GM19351 (cell line): ENCODE results near the gene MRPS16.

Source experiments
- ATAC-seq: cut with Tn5 transposase; IDR thresholded peaks from one replicate; pipeline ENCODE4 v1.9.1; 2021; ENCODE audit warnings: mild to moderate bottlenecking, moderate library complexity; ENCODE audit not compliant: unreplicated experiment

The MRPS16 gene

GRCh38 chr10:73244866-73245477 is 7.5 kb downstream of the MRPS16 start:
- no peak for ATAC-seq

GRCh38 chr10:73239908-73240307 is 12.5 kb downstream of the MRPS16 start:
- no peak for ATAC-seq

GRCh38 chr10:73238990-73239566 is 13.4 kb downstream of the MRPS16 start:
- no peak for ATAC-seq

GRCh38 chr10:73234695-73235094 is 17.7 kb downstream of the MRPS16 start:
- no peak for ATAC-seq

- ATAC-seq, result no peak
These were observed 18.6 kb downstream of the MRPS16 start for GRCh38 chr10:73233883-73234282.

- ATAC-seq, result no peak
These were observed 19.6 kb downstream of the MRPS16 start for GRCh38 chr10:73232887-73233286.

- ATAC-seq, result no peak
These were observed 22.9 kb downstream of the MRPS16 start for GRCh38 chr10:73229567-73229966.

- no peak for ATAC-seq
These were observed 24.2 kb downstream of the MRPS16 start for GRCh38 chr10:73228247-73228646.

- ATAC-seq, result no peak
These were observed 25.8 kb downstream of the MRPS16 start for GRCh38 chr10:73226663-73227062.

GRCh38 chr10:73225518-73225917 is 26.9 kb downstream of the MRPS16 start:
- ATAC-seq, result no peak

- ATAC-seq, result no peak
These were observed 31.5 kb downstream of the MRPS16 start for GRCh38 chr10:73220989-73221388.

GRCh38 chr10:73219384-73219783 is 33.1 kb downstream of the MRPS16 start:
- ATAC-seq, result no peak

GRCh38 chr10:73218431-73219191 is 33.8 kb downstream of the MRPS16 start:
- no peak for ATAC-seq

GRCh38 chr10:73217628-73218027 is 34.8 kb downstream of the MRPS16 start:
- ATAC-seq, result no peak

- ATAC-seq, result no peak
These were observed 36.7 kb downstream of the MRPS16 start for GRCh38 chr10:73215749-73216148.

GRCh38 chr10:73211106-73211811 is 41.2 kb downstream of the MRPS16 start:
- no peak for ATAC-seq

GRCh38 chr10:73210395-73211105 is 41.9 kb downstream of the MRPS16 start:
- no peak for ATAC-seq

- no peak for ATAC-seq
These were observed 42.7 kb downstream of the MRPS16 start for GRCh38 chr10:73209705-73210104.

GRCh38 chr10:73207883-73208282 is 44.6 kb downstream of the MRPS16 start:
- no peak for ATAC-seq

GRCh38 chr10:73206385-73206784 is 46.1 kb downstream of the MRPS16 start:
- ATAC-seq, result no peak

GRCh38 chr10:73205890-73206289 is 46.6 kb downstream of the MRPS16 start:
- ATAC-seq, result no peak
